T47D (cell line): ENCODE results near the gene FGD5.

Experiments
- DNase-seq, 2 experiments: peaks; one replicate each; pipeline versions ENCODE4 v3.0.0 to v3.0.0-alpha.2; 2011 to 2012; ENCODE audit warnings: low read depth in 1 of 2, low spot score in 1 of 2
- JUND ChIP-seq: IDR thresholded peaks from 2 replicates; pipeline ENCODE4 v1.6.1; 2012; ENCODE audit warnings: low read depth
- in situ Hi-C: cut with HindIII; loops from 2 replicates; pipeline ENCODE4 v1.10.0; 2016; ENCODE audit warnings: low sequenced_read_pairs, low pct_unique_long_range_greater_than_20kb

Gene FGD5

DNA sequence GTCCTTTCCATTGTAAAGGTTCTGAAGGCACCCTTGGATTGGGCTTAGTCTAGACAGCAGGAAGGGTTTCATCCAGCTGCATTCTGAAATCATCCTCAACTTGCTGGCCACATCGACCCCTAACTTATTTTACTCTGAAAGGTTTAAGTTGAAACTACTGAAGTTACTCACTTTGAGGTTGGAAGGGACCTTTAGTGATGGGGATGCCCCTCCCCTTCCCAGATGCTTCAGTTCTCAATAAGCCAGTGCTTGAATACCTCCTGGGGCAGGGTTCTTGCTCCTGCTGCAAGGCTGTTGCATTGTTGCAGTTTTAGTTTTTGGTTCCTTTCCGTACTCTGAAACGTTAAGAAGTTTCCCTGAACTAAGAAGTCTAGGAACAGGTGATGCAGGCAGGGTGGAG lies 26.4 kb downstream of the FGD5 start:
- no peak for DNase-seq
- no peak for TF ChIP-seq JUND
- in situ Hi-C loops, result no loop called here

DNA sequence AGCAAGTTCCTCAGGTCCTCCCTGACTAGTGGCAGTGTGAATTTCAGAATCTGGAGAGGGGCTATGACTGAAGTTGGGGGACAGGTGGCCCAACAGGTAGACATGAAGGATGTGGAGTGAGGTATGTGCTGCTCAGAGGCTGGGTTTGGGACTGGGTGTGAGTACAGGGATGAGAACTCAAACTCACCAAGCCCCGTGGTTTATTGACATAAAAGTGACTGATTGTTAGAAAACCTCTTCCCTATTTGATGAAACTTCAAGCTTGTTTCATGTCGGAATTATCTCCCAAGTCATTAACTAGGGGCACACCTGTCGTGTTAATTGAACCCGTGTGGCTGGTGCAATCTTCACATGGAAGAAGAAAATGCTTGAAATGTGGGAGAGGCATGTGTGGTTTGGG lies 27.1 kb downstream of the FGD5 start:
- no peak for DNase-seq
- in situ Hi-C loops, result no loop called here
- TF ChIP-seq JUND, result no peak

DNA sequence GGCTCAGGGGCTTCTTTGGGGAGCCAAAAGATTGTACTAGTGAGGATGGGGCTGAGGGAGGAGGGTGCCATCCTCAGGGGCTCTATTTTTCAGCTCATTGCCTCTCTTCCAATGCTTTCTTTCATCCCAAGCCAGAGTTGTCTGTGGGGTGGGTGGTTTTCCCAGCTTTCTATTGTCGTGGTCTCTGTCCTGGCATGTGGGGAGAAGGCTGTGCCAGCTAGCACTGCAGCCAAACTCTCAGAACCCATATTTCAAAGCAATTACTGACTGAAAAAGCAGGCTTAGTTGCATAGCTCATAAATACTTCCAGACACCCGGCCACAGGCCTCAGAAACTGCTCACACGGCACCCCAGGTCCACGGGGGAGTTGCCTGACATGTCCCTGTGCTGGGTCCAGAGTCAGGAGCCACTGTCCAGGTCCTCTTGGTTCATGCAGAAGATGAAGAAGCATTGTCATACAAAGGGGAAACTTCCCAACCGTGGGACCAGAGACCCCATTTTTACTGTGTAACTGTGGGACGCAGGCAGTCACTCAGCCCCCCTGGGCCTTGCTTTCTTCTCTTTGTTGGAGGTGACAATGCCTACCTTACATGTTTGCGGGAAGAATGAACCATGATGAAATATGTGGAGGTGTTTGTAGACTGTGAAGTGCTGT lies 27.6 kb downstream of the FGD5 start:
- DNase-seq, result no peak
- TF ChIP-seq JUND, result no peak
- in situ Hi-C loops, result no loop called here

DNA sequence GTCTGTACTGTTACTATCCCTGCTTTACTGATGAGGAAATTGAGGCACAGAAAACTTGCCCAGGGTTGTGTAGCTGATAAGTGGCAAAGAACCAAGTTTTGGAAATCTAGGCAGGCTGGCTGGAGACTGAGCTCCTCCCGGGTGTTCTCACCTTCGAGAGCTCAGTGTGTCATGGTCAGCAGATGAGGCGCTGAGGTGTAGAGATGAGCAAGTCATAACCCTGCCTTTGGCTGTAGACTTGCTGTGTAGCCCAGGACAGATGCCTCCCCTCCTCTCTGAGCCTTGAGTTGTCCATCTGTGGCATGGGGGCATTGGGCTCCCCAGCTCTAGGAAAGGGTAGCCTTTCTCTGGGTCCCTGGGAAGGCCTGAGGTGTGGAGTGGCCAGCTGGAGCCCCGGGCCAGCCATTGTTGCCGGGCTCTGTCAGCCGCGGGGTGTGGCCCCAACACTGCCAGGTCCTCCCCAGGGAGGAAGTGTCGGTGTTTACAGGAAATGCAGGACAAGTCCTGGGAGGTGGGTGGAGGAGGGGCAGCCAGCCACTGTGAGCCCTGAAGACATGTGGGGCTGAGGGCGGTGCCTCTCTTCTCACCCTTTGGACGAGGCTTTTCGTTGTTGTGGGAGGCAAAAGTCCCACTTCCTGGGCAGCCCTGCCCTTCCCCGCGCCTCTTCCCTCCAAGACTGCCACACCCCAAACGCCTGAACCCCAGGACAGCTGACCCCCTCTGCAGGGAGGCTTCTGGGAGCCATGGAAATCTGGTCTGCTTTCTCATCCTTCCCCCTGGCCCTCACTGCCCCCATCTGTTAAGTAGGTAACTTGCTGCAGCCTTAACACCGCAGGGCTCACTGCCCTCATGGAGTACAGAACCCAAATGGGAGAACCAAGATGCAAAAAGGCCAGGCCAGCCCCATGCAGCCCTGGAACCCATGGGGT lies 29.1 kb downstream of the FGD5 start:
- in situ Hi-C loops, result no loop called here
- TF ChIP-seq JUND, result no peak
- DNase-seq, result peak in 1 of 2 experiments; percentile 50

DNA sequence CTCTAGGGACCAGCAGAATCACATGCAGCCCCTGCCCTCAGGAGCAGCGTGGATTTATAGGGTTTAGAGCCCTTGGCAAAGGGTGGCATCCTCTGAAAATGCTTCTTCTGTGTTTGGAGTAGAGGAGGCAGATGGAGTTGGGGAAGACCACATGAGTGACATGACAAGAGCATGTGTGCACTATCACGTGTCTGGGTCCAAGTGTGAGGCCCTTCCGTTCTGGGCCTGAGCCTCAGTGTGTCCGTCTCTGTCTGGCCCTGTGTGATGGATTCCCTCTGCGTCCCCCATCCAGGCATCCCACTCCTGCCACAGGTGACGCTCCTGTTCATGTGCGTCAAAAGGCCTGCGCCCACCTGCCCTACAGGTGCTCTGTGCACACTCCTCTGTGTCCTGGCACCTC lies 30.1 kb downstream of the FGD5 start:
- TF ChIP-seq JUND, result no peak
- no peak for DNase-seq
- in situ Hi-C loops, result no loop called here

DNA sequence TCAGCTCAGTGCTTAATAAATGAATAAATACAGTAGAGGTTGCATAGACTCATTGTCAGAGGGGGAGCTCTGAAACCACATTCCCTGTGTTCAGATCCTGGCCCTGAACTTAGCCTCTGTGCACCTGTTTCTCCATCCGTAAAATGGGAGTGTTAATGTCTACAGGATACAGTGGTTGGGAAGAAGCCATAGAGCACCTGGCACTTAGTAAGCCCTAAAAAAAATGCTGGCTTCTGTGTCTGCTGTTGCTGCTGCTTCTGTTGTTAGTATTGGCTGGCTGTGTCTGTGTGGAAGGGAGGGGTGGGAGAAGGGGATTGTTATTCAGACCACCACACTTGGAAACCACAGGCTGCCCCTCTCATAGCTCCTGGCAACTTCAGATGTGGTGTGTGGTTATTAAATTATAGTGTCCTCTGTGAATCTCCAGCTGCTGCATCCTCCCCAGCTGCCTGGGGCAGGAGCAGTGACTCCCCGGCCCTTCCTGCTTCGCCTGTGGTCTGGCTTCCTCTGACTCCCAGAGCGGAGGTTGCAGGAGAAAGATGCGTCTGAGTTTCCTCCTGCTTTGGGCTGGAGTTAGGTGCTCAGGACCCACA lies 31.0 kb downstream of the FGD5 start:
- no peak for DNase-seq
- no peak for TF ChIP-seq JUND
- in situ Hi-C loops, result no loop called here

DNA sequence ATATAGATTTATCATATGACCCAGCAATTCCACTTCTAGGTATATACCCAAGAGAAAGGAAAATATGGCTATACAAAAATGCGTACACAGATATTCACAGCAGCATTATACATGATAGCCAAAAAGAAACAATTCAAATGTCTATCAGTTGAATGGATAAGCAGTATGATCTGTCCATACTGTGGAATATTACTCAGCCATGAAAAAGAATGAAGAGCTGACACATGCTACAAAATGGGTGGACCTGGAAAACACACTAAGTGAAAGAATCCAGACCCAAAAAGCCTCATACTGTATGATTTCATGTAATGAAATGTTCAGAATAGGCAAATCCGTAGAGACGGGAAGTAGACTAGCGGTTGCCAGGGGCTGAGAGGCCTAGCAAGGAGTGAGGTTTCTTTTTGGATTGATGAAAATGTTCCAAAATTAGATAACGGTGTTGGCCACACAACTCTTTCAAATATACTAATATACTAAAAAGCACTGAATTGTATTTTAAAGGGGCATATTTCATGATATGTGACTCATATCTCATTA lies 33.4 kb downstream of the FGD5 start:
- no peak for DNase-seq
- in situ Hi-C loops, result no loop called here
- no peak for TF ChIP-seq JUND

DNA sequence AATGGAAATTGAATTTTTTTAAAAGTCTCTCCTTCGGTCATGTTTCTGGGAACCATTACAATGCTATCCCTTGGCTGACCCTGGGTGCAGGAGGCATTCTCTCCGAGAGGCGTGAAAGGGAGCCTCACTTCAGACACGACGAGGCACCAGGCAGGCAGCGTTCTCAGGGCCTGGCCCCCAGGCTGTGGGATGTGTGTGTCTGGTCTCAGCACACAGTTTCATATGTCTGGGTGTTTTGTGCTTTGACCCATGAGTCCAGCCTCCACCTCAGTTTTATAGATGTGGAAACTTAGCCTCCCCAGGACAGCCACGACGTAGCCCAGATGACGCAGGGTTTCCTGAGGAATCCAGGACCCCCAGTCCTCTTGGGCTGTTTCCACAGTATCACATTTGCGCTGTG lies 34.0 kb downstream of the FGD5 start:
- TF ChIP-seq JUND, result no peak

DNA sequence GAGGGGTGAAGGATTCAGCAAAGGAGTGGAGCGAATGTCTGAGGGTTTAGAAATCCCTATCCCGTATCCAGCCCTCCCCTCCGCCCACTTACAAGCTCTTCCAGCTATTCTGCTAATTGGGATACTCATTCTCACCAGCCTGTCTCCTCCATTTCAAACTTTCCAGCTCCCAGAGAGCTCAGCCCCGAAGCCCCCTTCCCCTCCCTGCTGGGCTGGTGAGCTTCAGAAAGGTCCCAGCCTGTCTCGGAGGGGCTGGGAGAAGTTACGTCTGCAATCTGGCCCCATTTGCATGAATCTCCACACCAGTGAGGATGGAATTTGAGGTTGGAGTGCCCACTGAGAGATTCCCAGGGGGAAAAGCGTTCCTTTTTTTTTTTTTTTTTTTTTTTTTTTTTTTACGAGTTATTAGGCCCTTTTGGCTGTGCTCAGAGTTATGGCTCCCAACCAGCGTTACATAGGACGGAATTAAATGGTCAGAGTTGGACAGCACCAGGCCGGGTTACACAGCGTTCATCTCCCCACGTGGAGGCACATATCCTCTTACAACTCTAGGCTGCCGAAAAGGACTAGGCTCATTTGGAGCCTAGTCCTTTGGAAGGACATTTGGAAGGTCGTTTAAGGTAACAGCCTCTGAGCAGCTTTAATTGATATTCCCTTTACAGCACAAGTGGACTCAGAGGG lies 34.6 kb downstream of the FGD5 start:
- in situ Hi-C loops, result no loop called here
- no peak for TF ChIP-seq JUND
- no peak for DNase-seq

More for the DNA sequence above, 34.0 kb downstream of the FGD5 start:
- in situ Hi-C loops, result no loop called here
- DNase-seq, result no peak

DNA sequence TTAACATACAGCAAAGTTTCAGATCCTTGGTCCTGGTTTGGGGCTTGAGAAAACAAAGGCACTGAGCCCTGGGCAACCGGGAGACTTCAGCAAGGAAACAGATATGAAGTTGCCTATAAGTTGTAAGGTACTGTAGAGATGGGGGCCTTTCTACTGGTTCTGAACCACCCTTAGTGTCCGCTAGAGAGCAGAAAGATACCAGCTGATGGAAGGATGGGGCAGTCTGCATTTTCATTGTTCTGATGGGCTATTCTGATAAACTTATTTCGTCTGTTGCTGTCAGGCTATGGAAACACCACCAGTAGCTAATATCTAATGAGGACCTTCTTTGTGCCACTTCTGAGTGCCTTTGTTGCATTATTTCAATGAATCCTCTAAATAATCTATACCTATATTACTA lies 38.7 kb downstream of the FGD5 start:
- in situ Hi-C loops, result no loop called here
- TF ChIP-seq JUND, result no peak
- peak in 1 of 2 experiments; percentile 74 for DNase-seq

DNA sequence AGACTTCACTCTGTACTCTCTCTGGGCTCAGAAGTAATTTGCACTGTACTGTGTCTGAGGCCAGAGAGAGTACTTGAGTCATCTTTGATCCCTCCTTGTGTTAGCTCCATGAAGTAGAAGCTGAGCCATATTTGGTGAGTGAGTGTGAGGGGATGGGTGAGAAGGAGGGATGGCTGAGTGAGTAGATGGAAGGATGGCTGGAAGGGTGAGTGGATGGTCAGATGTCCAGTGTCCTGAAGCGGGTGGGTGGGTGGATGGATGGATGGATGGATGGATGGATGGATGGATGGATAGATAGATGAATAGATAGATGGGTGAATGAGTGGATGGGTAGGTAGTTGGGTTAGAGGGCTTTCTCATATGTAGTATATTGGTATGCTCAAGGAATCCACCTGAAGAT lies 39.3 kb downstream of the FGD5 start:
- DNase-seq, result no peak

DNA sequence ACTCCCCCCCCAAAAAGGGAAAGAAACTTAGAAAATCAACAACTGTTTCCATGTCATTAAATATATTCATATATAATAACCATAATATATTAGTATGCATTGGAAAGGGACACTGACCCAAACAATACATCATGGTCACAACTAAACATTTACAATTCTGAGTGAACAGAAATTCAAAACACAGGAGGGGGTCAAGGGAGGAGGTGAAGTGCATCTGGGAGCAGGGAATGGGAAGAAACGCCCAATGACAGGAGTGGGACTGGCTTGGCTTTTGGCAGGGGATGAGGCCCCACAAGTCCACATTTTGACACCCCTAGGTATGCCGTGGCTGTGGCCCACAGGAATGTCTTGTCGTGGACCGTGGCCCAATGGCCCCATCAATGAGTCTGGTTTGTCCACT lies 41.1 kb downstream of the FGD5 start:
- no peak for TF ChIP-seq JUND
- in situ Hi-C loops, result no loop called here
- no peak for DNase-seq

More for the DNA sequence above, 39.3 kb downstream of the FGD5 start:
- in situ Hi-C loops, result no loop called here
- TF ChIP-seq JUND, result no peak

DNA sequence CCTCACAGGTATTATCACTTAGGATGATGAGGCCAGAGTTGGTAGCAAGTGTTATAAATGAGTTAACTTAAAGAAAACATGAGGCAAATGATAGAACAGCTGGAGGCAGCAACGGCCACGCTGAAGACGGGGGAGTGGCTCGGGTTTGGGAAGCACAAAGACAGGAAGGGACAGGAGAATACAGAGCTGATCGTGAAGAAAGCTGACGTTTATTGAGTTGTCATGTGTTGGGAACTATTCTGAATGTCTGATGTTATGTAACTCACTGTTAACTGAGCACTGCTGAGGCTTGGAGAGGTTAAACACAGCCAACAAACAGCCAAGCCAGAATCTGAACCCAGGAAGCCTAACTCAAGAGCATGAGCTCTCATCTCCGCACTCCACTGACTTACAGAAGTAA lies 42.3 kb downstream of the FGD5 start:
- in situ Hi-C loops, result no loop called here
- no peak for TF ChIP-seq JUND
- DNase-seq, result no peak
